ENCODE results near the gene SLC8A3.

SLC8A3 gene

DNA sequence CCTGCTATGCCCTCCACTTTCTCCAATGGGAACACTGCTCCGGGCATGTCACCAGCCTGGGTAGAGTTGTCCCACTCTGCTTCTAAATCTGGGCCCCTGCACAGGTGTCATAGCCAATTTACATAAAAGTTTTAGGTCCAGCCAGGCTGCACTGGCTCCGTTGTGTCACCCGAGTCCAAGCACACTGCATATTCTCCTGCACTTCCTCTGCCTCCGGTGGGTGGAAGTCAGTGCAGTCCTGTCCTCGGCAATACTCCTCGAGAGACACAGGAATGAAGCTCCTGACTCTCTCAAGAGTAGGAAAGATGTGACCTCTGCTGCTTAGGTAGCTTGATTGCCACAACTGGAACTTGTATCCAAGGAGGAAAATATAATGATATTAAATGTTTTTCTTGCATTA lies 15.2 kb downstream of the SLC8A3 start:
- DNase-seq (ENCODE audit: low spot score) = no peak

GRCh38 chr14:70171726-70172125 lies 17.0 kb downstream of the SLC8A3 start:
- DNase-seq (ENCODE audit: low spot score) = no peak

DNA sequence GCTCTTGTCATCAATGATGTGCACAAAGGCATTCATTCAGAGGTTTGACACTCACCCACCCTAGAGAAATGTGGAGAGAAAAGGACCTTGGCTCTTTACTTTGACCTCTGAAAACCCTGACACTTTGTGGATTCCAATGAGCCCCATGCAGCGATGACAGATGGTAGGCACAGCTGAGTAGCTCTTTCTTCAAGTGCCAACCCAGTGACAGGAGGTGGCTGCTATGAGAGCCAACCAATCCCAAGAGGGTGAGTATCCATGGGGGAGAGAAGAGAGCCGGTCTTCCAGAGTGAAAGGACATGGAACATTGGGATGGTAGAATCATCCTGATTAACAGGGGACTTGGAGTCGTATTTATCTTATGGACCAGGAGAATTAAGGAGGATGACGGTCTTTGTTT lies 17.8 kb downstream of the SLC8A3 start:
- no peak for DNase-seq (ENCODE audit: low spot score)

DNA sequence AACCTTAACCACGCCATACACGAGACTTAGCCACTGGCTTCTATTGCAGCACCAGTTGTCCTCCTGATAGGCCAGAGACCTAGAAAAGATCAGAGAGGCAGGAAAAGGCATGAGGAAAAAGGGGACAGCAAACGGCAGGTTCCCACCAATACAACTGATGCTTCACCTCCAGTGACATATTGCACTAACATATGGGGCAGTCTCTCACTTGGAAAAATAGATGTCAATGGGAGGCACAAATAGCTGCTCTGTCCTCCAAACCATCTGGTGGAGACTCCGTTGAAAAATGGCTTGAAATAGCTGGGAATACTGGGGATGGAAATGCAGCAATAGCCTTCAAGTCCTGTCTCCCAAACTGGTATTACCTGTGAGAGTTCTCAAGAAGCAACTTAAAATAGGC lies 20.3 kb downstream of the SLC8A3 start:
- no peak for DNase-seq (ENCODE audit: low spot score)

DNA sequence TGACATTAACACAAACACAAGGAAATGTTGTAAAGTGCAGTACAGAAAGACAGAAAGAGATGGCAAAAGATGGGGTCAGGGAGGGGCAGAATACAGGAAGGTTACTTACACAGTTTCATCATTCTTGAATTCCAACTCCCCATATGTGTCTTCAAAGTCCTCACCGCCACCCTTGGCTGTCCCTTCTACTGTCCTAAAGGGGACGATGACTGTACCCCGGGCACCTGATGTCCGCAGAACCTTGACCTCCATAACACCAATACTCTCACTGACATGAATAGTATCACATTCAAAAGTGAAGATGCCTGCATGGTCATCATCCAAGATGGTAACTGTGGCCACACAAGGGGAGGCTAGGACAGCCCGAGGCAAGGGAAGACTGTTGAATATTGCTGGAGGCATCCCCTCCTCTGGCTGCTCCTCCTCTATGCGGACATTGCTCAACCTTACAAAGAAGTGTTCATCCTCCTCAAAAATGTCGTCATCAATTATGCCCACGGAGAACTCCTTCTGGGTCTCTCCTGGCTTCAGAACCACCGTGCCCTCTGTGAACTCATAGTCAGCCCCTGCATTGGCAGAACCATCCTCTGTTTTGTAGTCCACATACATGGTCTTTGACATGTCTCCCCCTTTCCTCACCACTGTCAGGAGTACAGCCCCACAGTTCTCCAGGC lies 22.1 kb downstream of the SLC8A3 start:
- DNase-seq (ENCODE audit: low spot score) = no peak

- no peak for DNase-seq (ENCODE audit: low spot score)
Measured at GRCh38 chr14:70162358-70162757, 26.4 kb downstream of the SLC8A3 start.

- DNase-seq (ENCODE audit: low spot score) = no peak
Measured at GRCh38 chr14:70156592-70156991, 32.2 kb downstream of the SLC8A3 start.

- no peak for DNase-seq (ENCODE audit: low spot score)
Measured at GRCh38 chr14:70152704-70153103, 36.0 kb downstream of the SLC8A3 start.

GRCh38 chr14:70152081-70152480 lies 36.7 kb downstream of the SLC8A3 start:
- no peak for DNase-seq (ENCODE audit: low spot score)

GRCh38 chr14:70149596-70150165 lies 39.1 kb downstream of the SLC8A3 start:
- DNase-seq (ENCODE audit: low spot score) = no peak

DNA sequence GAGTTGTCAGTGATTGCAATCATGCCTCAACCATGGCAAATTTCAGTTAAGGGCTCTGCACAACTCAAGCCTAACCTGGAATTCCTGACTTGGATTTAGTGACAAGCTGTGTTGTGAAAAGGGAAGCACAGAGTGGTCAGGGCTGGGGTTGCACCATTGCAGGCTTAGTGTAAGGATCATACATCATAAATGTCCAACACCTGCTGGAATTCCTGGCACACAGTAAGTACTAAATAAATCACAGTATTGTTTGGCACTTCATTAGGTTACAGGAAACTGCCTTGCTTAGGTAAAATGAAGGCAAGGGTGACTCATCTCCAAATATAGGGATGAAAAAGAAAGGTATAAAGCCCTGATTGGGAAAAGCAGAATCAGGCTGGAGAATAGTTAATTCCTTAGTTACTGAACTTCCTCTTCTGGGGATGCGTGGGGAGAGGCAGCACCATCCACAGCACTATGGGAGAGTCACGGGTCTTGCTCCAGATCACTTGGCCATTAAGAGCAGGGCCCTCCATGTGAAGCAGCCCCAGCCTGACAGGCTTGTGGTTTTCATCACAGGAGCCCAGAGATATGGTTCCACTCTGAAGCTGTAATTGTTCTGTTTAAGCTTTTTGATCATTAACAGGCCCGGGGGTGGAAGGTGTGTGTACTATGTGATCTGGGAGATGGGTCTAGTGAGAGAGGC lies 39.7 kb downstream of the SLC8A3 start:
- DNase-seq (ENCODE audit: low spot score) = no peak

DNA sequence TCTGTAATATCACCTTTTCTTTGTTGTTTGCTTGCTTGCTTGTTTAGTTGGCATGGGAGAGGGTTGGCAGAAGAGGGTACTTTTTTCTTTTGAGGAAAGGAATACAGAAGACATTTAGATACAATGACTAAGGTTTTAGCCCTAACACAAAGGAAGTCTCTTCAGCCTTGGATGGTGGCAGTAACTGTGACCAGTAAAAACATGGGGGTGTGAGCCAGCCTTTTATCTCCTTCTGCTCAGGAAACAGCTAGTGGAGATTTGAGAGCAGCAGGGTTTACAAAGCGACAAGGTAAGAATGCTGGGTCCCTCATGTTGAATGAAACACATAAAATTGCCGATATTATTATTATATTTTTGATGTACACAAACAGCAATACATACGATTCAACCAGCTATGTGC lies 40.4 kb downstream of the SLC8A3 start:
- no peak for DNase-seq (ENCODE audit: low spot score)

GRCh38 chr14:70144046-70144445 lies 44.7 kb downstream of the SLC8A3 start:
- no peak for DNase-seq (ENCODE audit: low spot score)

DNA sequence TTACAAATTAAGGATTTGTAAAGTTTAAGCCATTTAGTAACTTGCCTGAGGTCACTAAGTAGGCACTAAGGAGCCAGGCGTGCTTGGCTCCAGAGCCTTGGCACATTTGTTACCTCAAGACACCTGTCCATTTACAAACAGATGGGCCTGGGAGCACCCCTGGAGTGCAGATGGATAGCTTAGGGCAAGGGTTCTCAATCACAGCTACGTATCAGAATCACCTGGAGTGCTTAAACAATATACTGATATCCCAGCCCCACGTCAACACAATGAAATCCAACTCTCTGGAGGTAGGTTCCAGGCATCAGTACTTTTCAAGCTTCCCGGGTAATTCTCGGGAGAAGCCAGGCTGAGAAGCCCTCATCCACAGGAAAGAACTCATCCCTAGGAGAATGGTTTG lies 45.4 kb downstream of the SLC8A3 start:
- no peak for DNase-seq (ENCODE audit: low spot score)

GRCh38 chr14:70140614-70141013 lies 48.1 kb downstream of the SLC8A3 start:
- DNase-seq (ENCODE audit: low spot score) = no peak

GRCh38 chr14:70139384-70139783 lies 49.4 kb downstream of the SLC8A3 start:
- no peak for DNase-seq (ENCODE audit: low spot score)

GRCh38 chr14:70137788-70138187 lies 51.0 kb downstream of the SLC8A3 start:
- DNase-seq (ENCODE audit: low spot score) = no peak

- no peak for DNase-seq (ENCODE audit: low spot score)
Measured at GRCh38 chr14:70133461-70133860, 55.3 kb downstream of the SLC8A3 start.

DNA sequence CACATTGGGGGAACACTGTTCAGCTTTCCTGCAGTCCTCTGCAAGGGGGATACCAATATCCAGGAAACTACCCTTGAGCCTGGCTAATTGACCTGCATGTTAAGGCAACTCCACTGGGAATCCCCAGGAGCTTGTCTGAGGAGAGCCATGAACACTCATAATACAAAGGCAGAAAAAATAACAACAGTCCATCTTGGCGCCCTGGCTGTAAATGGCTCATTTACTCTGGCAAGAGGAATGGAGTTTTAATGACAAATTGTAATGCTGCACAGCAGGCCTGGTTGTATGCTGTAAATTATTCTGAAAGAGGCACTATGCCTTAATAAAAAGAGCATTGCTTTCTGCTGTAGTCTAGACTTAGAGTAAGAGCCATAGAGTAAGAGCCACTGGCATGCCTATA lies 58.3 kb downstream of the SLC8A3 start:
- no peak for DNase-seq (ENCODE audit: low spot score)

DNA sequence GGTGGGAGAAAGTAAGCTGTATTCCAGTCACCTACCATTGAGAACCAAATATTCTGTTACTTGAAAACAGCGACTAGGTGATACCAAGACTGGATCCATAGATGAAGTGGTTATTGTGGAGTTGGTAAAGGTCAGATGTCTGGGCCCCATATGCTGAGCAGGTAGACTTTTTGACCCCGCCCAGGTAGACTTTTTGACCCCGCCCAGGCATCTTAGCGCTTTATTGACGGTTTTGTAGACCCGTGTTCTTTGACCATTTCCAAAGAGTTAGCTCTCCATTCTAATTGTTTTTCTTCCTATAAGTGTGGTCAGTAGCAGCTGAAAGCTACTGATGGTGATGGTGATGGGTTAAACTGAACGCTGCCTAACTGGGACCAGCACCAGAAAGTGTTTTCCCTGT lies 61.6 kb downstream of the SLC8A3 start:
- DNase-seq (ENCODE audit: low spot score) = no peak

DNA sequence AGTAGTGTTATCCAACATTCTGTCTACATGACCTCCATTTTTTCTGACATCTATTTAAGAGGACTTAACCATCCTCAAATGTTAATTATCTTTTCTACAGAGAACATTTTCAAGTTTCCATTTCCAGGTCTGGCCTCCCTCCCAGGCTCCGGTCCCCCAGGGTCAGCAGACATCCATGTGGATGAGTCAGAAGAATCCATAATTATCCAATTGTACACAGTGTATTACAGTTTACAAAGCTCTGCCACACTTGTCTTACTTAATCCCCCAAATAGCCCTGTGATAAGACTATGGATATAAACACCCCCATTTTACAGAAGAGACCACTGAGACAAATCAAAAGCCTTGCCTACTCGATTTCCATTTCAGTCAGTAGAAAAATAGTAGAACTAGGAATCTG lies 65.0 kb downstream of the SLC8A3 start:
- DNase-seq (ENCODE audit: low spot score) = no peak

DNA sequence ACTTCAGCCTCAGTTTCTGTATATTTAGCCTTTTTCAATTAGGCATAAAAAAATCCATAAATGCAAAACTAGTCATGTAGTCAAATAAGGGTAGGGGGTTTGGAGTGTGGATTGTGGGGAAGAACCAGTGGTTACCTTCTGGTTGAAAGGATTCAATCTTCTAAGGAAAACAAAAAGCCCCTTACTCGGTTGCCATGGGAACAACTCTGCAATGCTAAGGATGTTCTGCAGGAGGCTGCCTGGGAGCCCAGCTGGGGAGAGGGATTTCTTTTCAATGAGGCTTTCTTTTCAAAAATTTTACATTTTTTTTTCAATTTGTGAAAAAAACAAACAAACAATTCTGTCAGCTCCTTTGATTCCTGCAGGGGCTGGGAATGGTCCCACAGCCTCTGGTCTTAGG lies 67.2 kb downstream of the SLC8A3 start:
- no peak for DNase-seq (ENCODE audit: low spot score)

GRCh38 chr14:70118064-70118463 lies 70.7 kb downstream of the SLC8A3 start:
- no peak for DNase-seq (ENCODE audit: low spot score)

GRCh38 chr14:70116278-70116677 lies 72.5 kb downstream of the SLC8A3 start:
- DNase-seq (ENCODE audit: low spot score) = no peak
